Psoas muscle (tissue), 8 donors: Measurements from ENCODE around the gene HRK. TPM values are rescaled to one million over a fixed set of nuclear protein-coding genes. Genes with fewer than 3 reads are reported as not detected.

Experiments used
- ATAC-seq, 4 donors: fragments of 200-7000 bp; cut with Tn5 transposase; one replicate each; pipeline ENCODE4 v1.9.1; 2020; ENCODE audit warnings: moderate library complexity in 3 of 4, mild to moderate bottlenecking in 2 of 4
- DNase-seq, 2 donors: peaks; one replicate each; pipeline ENCODE4 v3.0.0-alpha.2; 2020
- H3K27ac ChIP-seq: fragments of 200-600 bp; one replicate; pipeline ENCODE4 v1.8.0; 2022
- H3K27me3 ChIP-seq, 3 donors: fragments of 200-600 bp in 1 of 3; one replicate each; pipeline versions ENCODE4 v1.6.1 to v1.8.0; 2013 to 2022; ENCODE audit warnings: low read length in 2 of 3, mild to moderate bottlenecking in 2 of 3, moderate library complexity in 1 of 3; ENCODE audit not compliant: insufficient read depth in 3 of 3
- H3K36me3 ChIP-seq, 2 donors: fragments of 200-600 bp in 1 of 2; one replicate each; pipeline versions ENCODE4 v1.6.1 to v1.8.0; 2013 to 2022; ENCODE audit warnings: low read depth in 1 of 2, mild to moderate bottlenecking in 1 of 2, moderate library complexity in 1 of 2; ENCODE audit not compliant: insufficient read depth in 1 of 2
- H3K4me1 ChIP-seq: fragments of 200-600 bp; one replicate; pipeline ENCODE4 v1.8.0; 2022
- H3K4me3 ChIP-seq: fragments of 200-600 bp; one replicate; pipeline ENCODE4 v1.8.0; 2022; ENCODE audit warnings: mild to moderate bottlenecking
- H3K9me3 ChIP-seq: fragments of 200-600 bp; one replicate; pipeline ENCODE4 v1.8.0; 2022
- CTCF ChIP-seq: fragments of 200-600 bp; IDR thresholded peaks from one replicate; pipeline ENCODE4 v1.8.0; 2022; ENCODE audit warnings: antibody characterized with exemption
- WGBS, 3 donors: extraction: QIAGEN DNeasy Blood & Tissue Kit; methylation state at CpG; one replicate each; pipeline versions ENCODE4 v1.1.6 to v1.1.7; 2013; 5-methylcytosine and 5-hydroxymethylcytosine counted together
- intact Hi-C, 2 donors: fragments of 100-400 bp; cut with DNase I; formaldehyde crosslinking; loops; one replicate each; pipeline versions ENCODE4 v1.11.0 to v1.14.2; 2022
- polyA plus RNA-seq, 3 donors: library from polyadenylated mRNA; stranded (reverse); fragments of 200-250 nt; gene quantifications; one replicate each; pipeline ENCODE4 v1.2.3, GENCODE V29; 2013
- total RNA-seq, 4 donors: library from RNA; stranded (reverse); fragmentation: NEBNext Ultra II Directional in 2 of 4; extraction: Animal tissue kit (Norgen Biotek cat#: 25700) in 2 of 4; gene quantifications; one replicate each; pipeline versions ENCODE4 v1.2.1 to v1.2.4, GENCODE V29; 2021 to 2023
- donor health status: healthy with polysubstance abuse.
- donor health status: DM: no; HTN: no; CAD: no; lungs with moderate emphysema.
- donor health status: Bipolar disorder and iron deficiency.
- donor health status: healthy.
- donor health status: DM: yes; HTN: yes; CAD: no.
- donor health status: DM: no; HTN: no; CAD: no.
- donor health status: DM: no; HTN: no; CAD: no.
- donor health status: DM: yes; HTN: yes; CAD: no.

The HRK gene
- total and polyA plus RNA-seq, 7 donors: under 0.01 to 0.60 (median 0.01) TPM; not detected in 2

GRCh38 chr12:116926283-116927243 is 45.3 kb upstream of the HRK start:
- ATAC-seq (no peak), DNase-seq (no peak)
- Histone ChIP-seq H3K4me3 (no peak overlapping the region), H3K9me3 (no peaks in the 10 kb centered on the region), H3K27ac (no peak overlapping the region), H3K27me3 (no peaks in the 10 kb centered on the region), H3K4me1 (no peaks in the 10 kb centered on the region), H3K36me3 (peaks cover 4 to 14% of the 10 kb centered on the region in 2 donors)
- WGBS, 3 donors: 49 to 74% (median 52%) methylated on average over 8 of the region's 8 CpGs
- no peak for TF ChIP-seq CTCF
- intact Hi-C loops: no loop called here

- DNase-seq: peak in 1 of 2 donors; percentile 34
- no peaks in the 10 kb centered on the region for H3K9me3 ChIP-seq
- H3K36me3 ChIP-seq: peaks cover under 1 to 14% of the 10 kb centered on the region in 2 donors
- WGBS, 3 donors: 75 to 83% (median 76%) methylated on average over 5 of the region's 5 CpGs
- ATAC-seq: peak; percentile 47 to 79 (median 52)
- H3K4me1 ChIP-seq: no peaks in the 10 kb centered on the region
- no peak overlapping the region for H3K27ac ChIP-seq
- intact Hi-C loops: no loop called here
- no peak for TF ChIP-seq CTCF
- H3K4me3 ChIP-seq: no peak overlapping the region
- no peaks in the 10 kb centered on the region for H3K27me3 ChIP-seq
Observed at GRCh38 chr12:116924558-116925453, 43.6 kb upstream of the HRK start.

DNA sequence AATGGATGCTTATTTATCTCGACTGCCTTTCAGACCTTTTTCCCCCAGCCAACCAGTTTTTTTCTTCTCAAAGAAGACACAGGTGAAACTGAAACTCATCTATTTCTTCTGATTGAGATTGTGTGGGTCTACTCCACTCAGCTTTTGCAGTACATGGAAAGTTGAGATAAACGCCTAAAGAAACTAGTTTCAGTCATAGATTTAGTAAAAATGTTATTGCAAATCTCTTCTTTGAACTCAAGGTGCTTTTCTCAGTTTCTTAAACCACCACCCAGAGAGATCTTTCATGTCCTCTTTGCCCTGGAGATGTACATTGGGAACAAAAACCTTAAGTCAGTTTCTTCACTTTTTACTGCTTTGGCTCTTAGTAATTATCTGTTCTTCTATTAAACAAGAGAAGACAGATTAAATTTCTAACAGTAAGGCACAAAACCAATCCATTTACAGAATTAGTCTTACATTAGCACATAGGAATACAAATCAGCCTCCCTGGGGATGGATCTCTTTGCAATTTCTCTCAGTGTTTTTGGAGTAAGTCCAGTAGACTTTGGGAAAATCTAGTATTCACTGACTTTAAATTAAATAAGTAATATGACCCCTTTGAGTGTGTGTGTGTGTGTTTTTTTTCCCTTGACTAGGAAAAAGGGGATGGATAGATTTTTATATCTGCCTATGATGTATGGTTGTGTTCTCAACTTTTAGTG is 41.1 kb upstream of the HRK start:
- no peak for TF ChIP-seq CTCF
- Histone ChIP-seq H3K4me1 (no peaks in the 10 kb centered on the region), H3K36me3 (no peaks in the 10 kb centered on the region), H3K9me3 (no peaks in the 10 kb centered on the region), H3K27me3 (no peaks in the 10 kb centered on the region), H3K4me3 (no peak overlapping the region), H3K27ac (no peak overlapping the region)
- intact Hi-C loops: no loop called here
- ATAC-seq: no peak
- 76 to 79% (median 77%) methylated on average over 2 of the region's 2 CpGs for WGBS, 3 donors
- DNase-seq: no peak

GRCh38 chr12:116920939-116921338 is 39.7 kb upstream of the HRK start:
- ATAC-seq (no peak), DNase-seq (no peak)
- H3K27me3 ChIP-seq: no peaks in the 10 kb centered on the region
- no peak for TF ChIP-seq CTCF
- H3K36me3 ChIP-seq: no peaks in the 10 kb centered on the region
- no peaks in the 10 kb centered on the region for H3K9me3 ChIP-seq
- intact Hi-C loops: no loop called here
- H3K27ac ChIP-seq: no peak overlapping the region
- 91 to 93% (median 93%) methylated on average over 3 of the region's 3 CpGs for WGBS, 3 donors
- no peaks in the 10 kb centered on the region for H3K4me1 ChIP-seq
- H3K4me3 ChIP-seq: no peak overlapping the region
